Measurements from ENCODE around the gene VKORC1. TPM values are rescaled to one million over a fixed set of nuclear protein-coding genes. Genes with fewer than 3 reads are reported as not detected.
"Not testable (repeated sequence)": the region's sequence is repeated elsewhere in the genome, so short reads cannot be mapped to it uniquely, and the experiment has no call there.

VKORC1 gene
- 56.2 and 59.1 TPM in 2 replicates for total RNA-seq

DNA sequence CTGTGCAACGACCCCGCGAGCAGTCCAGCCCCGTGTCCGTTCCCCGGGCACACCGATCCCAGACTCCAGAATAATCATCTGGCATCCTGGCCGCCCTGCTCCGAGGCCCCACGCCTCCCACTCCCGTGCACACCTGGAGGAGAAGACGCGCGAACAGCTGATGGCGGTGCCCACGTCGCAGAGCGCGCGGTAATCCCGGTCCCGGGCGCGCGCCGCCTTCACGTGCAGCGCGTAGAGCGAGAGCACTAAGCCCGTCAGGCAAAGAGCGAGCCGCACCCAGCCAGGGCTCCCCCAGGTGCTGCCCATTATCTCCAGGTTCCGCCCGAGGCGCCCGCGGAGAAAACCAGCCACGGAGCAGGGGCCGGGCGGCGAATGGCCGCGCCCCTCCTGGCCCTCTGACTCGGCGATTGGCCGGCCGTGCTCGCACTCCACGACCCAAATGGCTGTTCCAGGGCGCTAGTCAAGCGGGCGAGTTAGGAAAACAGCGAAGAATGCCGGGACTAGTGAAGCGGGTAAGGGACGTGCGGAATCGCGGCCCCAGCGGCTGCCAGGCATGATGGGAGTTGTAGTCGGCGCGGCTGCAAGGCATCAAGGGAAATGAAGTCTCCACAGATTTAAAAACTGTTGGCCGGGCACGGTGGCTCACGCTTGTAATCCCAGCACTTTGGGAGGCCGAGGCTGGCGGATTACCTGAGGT, at the start of gene VKORC1:
VKORC1 (minus strand) TSS at position 374 of the 697 bp plus-strand sequence; CDS start at position 306, 68 bp downstream.
- H3K27me3 Mint-ChIP-seq: no peaks in the 10 kb centered on the region
- intact Hi-C loops (cut with micrococcal nuclease): loop anchor here (1.0 to 2.0 kb wide), 6 partner anchors 14 to 171 kb away; partner anchors contain the start of genes BCKDK, FBXL19, FUS and STX4
- peaks cover 17% of the 10 kb centered on the region for H3K36me3 Mint-ChIP-seq (ENCODE audit: low read depth)
- DNase-seq: peak; percentile 96
- H3K4me3 Mint-ChIP-seq: peak within 1 kb of the TSS; percentile 95
- no peaks in the 10 kb centered on the region for H3K9me3 Mint-ChIP-seq
- peak within 1 kb of the TSS; percentile 94 for H3K27ac Mint-ChIP-seq
- H3K4me1 Mint-ChIP-seq: peaks cover 23% of the 10 kb centered on the region

DNA sequence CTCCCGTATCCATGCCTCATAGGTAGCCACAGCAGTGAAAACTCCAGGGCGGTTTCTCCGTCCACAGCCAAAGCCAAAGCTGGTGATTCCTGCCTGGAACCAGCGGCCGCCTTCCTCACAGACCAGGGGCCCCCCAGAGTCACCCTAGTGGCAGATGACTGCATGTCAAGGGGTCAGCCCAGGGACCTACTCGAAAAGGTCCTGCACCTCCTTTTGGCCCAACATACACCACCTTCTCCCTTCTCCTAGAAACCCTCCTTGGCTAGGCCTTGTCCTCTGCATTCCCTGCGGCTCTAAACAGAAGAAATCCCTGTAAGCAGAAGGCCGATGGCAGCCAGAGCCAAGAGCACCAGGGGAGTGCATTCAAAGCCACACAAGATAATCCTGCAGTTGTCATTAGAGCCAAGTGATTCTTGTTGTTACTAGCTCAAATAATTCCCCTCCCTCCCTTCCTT, 49.1 kb upstream of the VKORC1 start:
- intact Hi-C loops (cut with micrococcal nuclease): loop anchor here (5.0 kb wide), 2 partner anchors 36 to 146 kb away; partner anchors contain the start of gene BCKDK
- H3K4me1 Mint-ChIP-seq: peaks cover 10% of the 10 kb centered on the region
- no peaks in the 10 kb centered on the region for H3K9me3 Mint-ChIP-seq
- peaks cover 4% of the 10 kb centered on the region for H3K27me3 Mint-ChIP-seq
- no peak for DNase-seq
- H3K4me3 Mint-ChIP-seq: peak overlapping the region; percentile 53
- H3K36me3 Mint-ChIP-seq (ENCODE audit: low read depth): no peaks in the 10 kb centered on the region
- H3K27ac Mint-ChIP-seq: peak overlapping the region; percentile 67

DNA sequence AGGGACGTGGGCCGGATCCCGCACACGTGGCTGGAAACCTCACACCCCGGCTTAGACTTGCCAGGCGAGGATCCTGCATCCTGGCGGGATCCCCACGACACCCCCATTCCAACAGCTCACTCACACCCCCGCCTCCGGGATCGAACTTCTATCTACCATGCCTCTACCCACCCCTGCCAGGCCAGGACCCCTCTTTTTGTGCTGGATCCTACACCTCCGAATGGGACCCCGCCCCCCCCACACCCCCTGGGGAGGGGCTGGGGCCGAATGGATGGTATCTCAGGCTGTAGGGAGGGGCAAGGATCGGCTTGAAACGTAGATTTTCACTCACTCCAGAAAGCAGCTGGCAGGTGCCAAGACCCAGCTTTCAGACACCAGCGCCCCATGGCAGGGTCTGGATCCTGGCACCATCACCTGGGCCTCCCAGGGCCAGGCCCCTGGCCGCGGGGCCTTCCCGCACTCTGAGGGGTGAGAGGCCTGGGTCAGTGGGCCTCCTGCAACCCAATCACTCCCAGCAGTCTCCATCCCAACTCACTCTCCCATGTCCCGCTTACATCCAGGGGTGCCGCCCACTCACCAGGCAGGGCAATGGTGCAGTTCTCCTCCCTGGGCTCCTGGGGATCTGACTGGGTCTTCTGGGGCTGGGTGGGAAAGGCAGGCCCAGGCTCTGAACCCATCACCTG, 48.6 kb upstream of the VKORC1 start:
- H3K36me3 Mint-ChIP-seq (ENCODE audit: low read depth): no peaks in the 10 kb centered on the region
- H3K27me3 Mint-ChIP-seq: peaks cover 4% of the 10 kb centered on the region
- intact Hi-C loops (cut with micrococcal nuclease): loop anchor here (5.0 kb wide), 2 partner anchors 36 to 146 kb away; partner anchors contain the start of gene BCKDK
- peak overlapping the region; percentile 67 for H3K27ac Mint-ChIP-seq
- no peaks in the 10 kb centered on the region for H3K9me3 Mint-ChIP-seq
- no peak for DNase-seq
- H3K4me3 Mint-ChIP-seq: peak overlapping the region; percentile 53
- peaks cover 10% of the 10 kb centered on the region for H3K4me1 Mint-ChIP-seq

- no peaks in the 10 kb centered on the region for H3K9me3 Mint-ChIP-seq
- no peaks in the 10 kb centered on the region for H3K36me3 Mint-ChIP-seq (ENCODE audit: low read depth)
- H3K4me3 Mint-ChIP-seq: peak overlapping the region; percentile 69
These were observed 47.8 kb upstream of the VKORC1 start for GRCh38 chr16:31142109-31143010.

GRCh38 chr16:31141489-31142108, 47.0 kb upstream of the VKORC1 start:
- DNase-seq: peak; percentile 74
- intact Hi-C loops (cut with micrococcal nuclease): loop anchor here (1.0 to 5.0 kb wide), 11 partner anchors 24 to 318 kb away; partner anchors contain the start of genes ARMC5, BCKDK, FBXL19 and FUS
- Mint-ChIP-seq H3K27me3 (no peaks in the 10 kb centered on the region), H3K4me1 (peaks cover 8% of the 10 kb centered on the region), H3K4me3 (peak overlapping the region; percentile 69), H3K27ac (peak overlapping the region; percentile 82), H3K9me3 (no peaks in the 10 kb centered on the region), H3K36me3 (ENCODE audit: low read depth) (no peaks in the 10 kb centered on the region)

More at GRCh38 chr16:31142109-31143010, 47.8 kb upstream of the VKORC1 start:
- Mint-ChIP-seq H3K27me3 (no peaks in the 10 kb centered on the region), H3K27ac (peak overlapping the region; percentile 82), H3K4me1 (peaks cover 8% of the 10 kb centered on the region)
- intact Hi-C loops (cut with micrococcal nuclease): loop anchor here (1.0 to 5.0 kb wide), 11 partner anchors 25 to 317 kb away; partner anchors contain the start of genes ARMC5, BCKDK, FBXL19 and FUS
- DNase-seq: peak; percentile 99

DNA sequence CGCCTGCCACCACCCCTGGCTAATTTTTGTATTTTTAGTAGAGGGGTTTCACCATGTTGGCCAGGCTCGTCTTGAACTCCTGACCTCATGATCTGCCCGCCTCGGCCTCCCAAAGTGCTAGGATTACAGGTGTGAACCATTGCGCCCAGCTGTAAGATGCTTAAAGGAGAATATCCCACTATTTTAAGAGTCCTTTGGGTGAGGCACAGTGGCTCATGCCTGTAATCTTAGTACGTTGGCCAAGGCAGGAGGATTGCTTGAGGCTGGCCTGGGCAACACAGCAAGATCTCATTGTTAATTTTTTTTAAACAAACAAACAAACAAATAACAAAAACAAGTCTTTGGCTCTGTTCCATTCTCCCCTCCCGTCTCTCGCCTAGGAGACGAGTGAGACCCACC, 46.5 kb upstream of the VKORC1 start:
- not testable (repeated sequence) for H3K36me3 Mint-ChIP-seq (ENCODE audit: low read depth); H3K4me3 Mint-ChIP-seq

GRCh38 chr16:31138621-31139578, 44.3 kb upstream of the VKORC1 start:
- DNase-seq: no peak
- intact Hi-C loops (cut with micrococcal nuclease): no loop called here
- no peak overlapping the region for H3K4me3 Mint-ChIP-seq
- no peak overlapping the region for H3K27ac Mint-ChIP-seq
- no peaks in the 10 kb centered on the region for H3K27me3 Mint-ChIP-seq
- peaks cover 7% of the 10 kb centered on the region for H3K4me1 Mint-ChIP-seq
- no peaks in the 10 kb centered on the region for H3K9me3 Mint-ChIP-seq
- no peaks in the 10 kb centered on the region for H3K36me3 Mint-ChIP-seq (ENCODE audit: low read depth)

More for the DNA sequence above, 46.5 kb upstream of the VKORC1 start:
- DNase-seq, H3K27me3 Mint-ChIP-seq, H3K4me1 Mint-ChIP-seq, H3K27ac Mint-ChIP-seq, H3K9me3 Mint-ChIP-seq: not testable (repeated sequence)
- intact Hi-C loops (cut with micrococcal nuclease): loop anchor here (5.0 kb wide), 2 partner anchors 34 to 144 kb away; partner anchors contain the start of gene BCKDK

DNA sequence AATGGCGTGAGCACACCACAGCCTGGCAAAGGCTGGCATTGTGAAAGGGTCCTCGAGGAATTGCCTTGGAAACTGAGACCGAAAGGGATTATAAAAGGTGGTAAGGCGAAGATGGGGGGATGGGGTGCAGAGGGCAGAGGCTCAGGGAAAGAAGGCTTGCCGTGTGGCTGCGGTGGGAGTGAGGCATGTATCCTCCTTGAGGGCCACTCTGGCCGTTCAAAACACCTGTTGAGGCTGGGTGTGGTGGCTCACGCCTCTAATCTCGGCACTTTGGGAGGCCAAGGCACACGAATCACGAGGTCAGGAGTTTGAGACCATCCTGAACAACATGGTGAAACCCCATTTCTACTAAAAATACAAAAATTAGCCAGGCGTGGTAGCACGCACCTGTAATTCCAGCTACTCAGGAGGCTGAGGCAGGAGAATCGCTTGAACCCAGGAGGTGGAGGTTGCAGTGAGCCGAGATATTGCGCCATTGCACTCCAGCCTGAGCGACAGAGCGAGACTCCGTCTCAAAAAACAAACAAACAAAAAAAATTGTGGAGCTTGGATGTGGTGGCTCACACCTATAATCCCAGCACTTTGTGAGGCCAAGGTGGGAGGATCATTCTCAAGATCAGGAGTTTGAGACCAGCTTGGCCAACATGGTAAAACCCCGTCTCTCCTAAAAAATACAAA, 42.4 kb upstream of the VKORC1 start:
- H3K4me3 Mint-ChIP-seq; H3K27me3 Mint-ChIP-seq; H3K9me3 Mint-ChIP-seq; DNase-seq; H3K27ac Mint-ChIP-seq; H3K36me3 Mint-ChIP-seq (ENCODE audit: low read depth); intact Hi-C loops (cut with micrococcal nuclease); H3K4me1 Mint-ChIP-seq: not testable (repeated sequence)

DNA sequence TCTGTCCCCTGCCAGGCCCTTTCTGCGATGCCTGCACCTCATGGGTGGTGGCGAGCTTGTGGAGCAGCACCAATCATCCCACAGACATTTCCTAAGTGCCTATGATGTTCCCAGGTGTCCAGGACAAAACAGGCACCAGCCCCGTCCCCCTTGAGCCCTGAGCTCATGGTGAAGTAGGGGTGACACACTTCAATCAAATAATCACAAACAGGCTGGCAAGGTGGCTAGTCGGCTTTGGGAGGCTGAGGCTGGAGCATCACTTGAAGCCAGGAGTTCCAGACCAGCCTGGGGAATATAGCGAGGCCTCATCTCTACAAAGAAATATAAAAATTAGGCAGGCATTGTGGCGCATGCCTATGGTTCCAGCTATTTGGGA, 41.7 kb upstream of the VKORC1 start:
- DNase-seq: no peak
- no peaks in the 10 kb centered on the region for H3K9me3 Mint-ChIP-seq
- no peaks in the 10 kb centered on the region for H3K4me1 Mint-ChIP-seq
- no peak overlapping the region for H3K4me3 Mint-ChIP-seq
- H3K27me3 Mint-ChIP-seq: no peaks in the 10 kb centered on the region
- intact Hi-C loops (cut with micrococcal nuclease): no loop called here
- no peak overlapping the region for H3K27ac Mint-ChIP-seq
- peaks cover 2% of the 10 kb centered on the region for H3K36me3 Mint-ChIP-seq (ENCODE audit: low read depth)

- H3K4me1 Mint-ChIP-seq: no peaks in the 10 kb centered on the region
- H3K27ac Mint-ChIP-seq: no peak within 1 kb of the TSS
- H3K36me3 Mint-ChIP-seq (ENCODE audit: low read depth): peaks cover 6% of the 10 kb centered on the region
- no peak within 1 kb of the TSS for H3K4me3 Mint-ChIP-seq
- H3K9me3 Mint-ChIP-seq: no peaks in the 10 kb centered on the region
- no peaks in the 10 kb centered on the region for H3K27me3 Mint-ChIP-seq
- intact Hi-C loops (cut with micrococcal nuclease): no loop called here
- DNase-seq: no peak
These were observed 41.1 kb upstream of the VKORC1 start, which contains the start of gene PRSS8 for GRCh38 chr16:31135535-31136286. Gene PRSS8, minus strand, starts transcription at chr16:31135727. Its CDS starts 229 bp downstream, at chr16:31135498.

Data from activated CD4-positive, alpha-beta T cell treated with anti-CD3 and anti-CD28 coated beads, Interleukin-2, amount 10 ng/mL, durations not matched to agents 24 days and 14 days (primary cell).